Stimulated activated CD8-positive, alpha-beta memory T cell treated with anti-CD3 and anti-CD28 coated beads, Interleukin-7, amount 100 ng/mL, for 48 hours (primary cell): ENCODE data around the gene NAGLU.

Source experiments
- DNase-seq, 2 donors: peaks; one replicate each; pipeline ENCODE4 v3.0.0-alpha.2; 2020; ENCODE audit warnings: low read depth in 1 of 2; ENCODE audit errors: extremely low read depth in 1 of 2

Gene NAGLU

GRCh38 chr17:42563143-42563509 is 27.1 kb downstream of the NAGLU start:
- DNase-seq: no peak

- DNase-seq: no peak
Measured at GRCh38 chr17:42563543-42563942, 27.5 kb downstream of the NAGLU start.

- no peak for DNase-seq
Measured at GRCh38 chr17:42563950-42564349, 27.9 kb downstream of the NAGLU start.

GRCh38 chr17:42564815-42565522 is 28.9 kb downstream of the NAGLU start:
- DNase-seq: no peak

GRCh38 chr17:42565523-42566214 is 29.6 kb downstream of the NAGLU start:
- no peak for DNase-seq

GRCh38 chr17:42566215-42566882 is 30.3 kb downstream of the NAGLU start:
- no peak for DNase-seq

- peak; percentile 88 to 91 for DNase-seq
Measured at GRCh38 chr17:42566883-42567573, 31.0 kb downstream of the NAGLU start, which contains the start of gene MLX. Gene MLX, plus strand, starts transcription at chr17:42567100. Its CDS starts 25 bp downstream, at chr17:42567125.

- no peak for DNase-seq
Measured at GRCh38 chr17:42568341-42569111, 32.5 kb downstream of the NAGLU start.

GRCh38 chr17:42571435-42572225 is 35.6 kb downstream of the NAGLU start:
- no peak for DNase-seq

- no peak for DNase-seq
Measured at GRCh38 chr17:42573095-42573494, 37.1 kb downstream of the NAGLU start.

GRCh38 chr17:42574463-42574862 is 38.4 kb downstream of the NAGLU start:
- DNase-seq: no peak

GRCh38 chr17:42577140-42577531 is 41.1 kb downstream of the NAGLU start:
- DNase-seq: no peak

GRCh38 chr17:42577532-42578281 is 41.7 kb downstream of the NAGLU start, which contains the start of gene PSMC3IP:
Gene PSMC3IP, minus strand, starts transcription at chr17:42577729. Its CDS starts 43 bp downstream, at chr17:42577686.
- peak; percentile 90 to 93 for DNase-seq

GRCh38 chr17:42578282-42578869 is 42.3 kb downstream of the NAGLU start:
- DNase-seq: peak in 1 of 2 donors; percentile 55

GRCh38 chr17:42579794-42580551 is 43.9 kb downstream of the NAGLU start:
- DNase-seq: no peak

GRCh38 chr17:42581744-42582270 is 45.8 kb downstream of the NAGLU start:
- no peak for DNase-seq

- DNase-seq: no peak
Measured at GRCh38 chr17:42584880-42585279, 48.8 kb downstream of the NAGLU start.

- no peak for DNase-seq
Measured at GRCh38 chr17:42585353-42585752, 49.3 kb downstream of the NAGLU start.
